AG04449 (cell line): ENCODE measurements around the gene CRHR2.

ENCODE experiments used
- CTCF ChIA-PET: fragments of 350-600 bp; formaldehyde crosslinking; extraction: SDS; loops from one replicate; lab custom pipeline; 2021; ENCODE audit warnings: antibody characterized with exemption; lab: Yijun Ruan, JAX
- POLR2A ChIA-PET: fragments of 400-600, 350-600 bp; formaldehyde crosslinking; extraction: SDS; loops from one replicate; lab custom pipeline; 2020; ENCODE audit warnings: antibody characterized with exemption, inconsistent platforms; lab: Yijun Ruan, JAX
- DNase-seq: peaks from one replicate; pipeline ENCODE4 v3.0.0-alpha.2; 2010; ENCODE audit warnings: low read depth, low spot score
- H3K4me3 ChIP-seq: 2 replicates; pipeline ENCODE4 v1.5.1; 2011; ENCODE audit warnings: low read depth, mild to moderate bottlenecking, control low read depth, low read length
- TF ChIP-seq, protein P1 (sequence below): IDR thresholded peaks from one replicate; pipeline ENCODE4 v1.5.1; 2011; ENCODE audit warnings: mild to moderate bottlenecking, moderate library complexity, low read length, control low read depth, inconsistent platforms; ENCODE audit not compliant: insufficient read depth; ENCODE audit errors: missing control alignments

The CRHR2 gene

DNA sequence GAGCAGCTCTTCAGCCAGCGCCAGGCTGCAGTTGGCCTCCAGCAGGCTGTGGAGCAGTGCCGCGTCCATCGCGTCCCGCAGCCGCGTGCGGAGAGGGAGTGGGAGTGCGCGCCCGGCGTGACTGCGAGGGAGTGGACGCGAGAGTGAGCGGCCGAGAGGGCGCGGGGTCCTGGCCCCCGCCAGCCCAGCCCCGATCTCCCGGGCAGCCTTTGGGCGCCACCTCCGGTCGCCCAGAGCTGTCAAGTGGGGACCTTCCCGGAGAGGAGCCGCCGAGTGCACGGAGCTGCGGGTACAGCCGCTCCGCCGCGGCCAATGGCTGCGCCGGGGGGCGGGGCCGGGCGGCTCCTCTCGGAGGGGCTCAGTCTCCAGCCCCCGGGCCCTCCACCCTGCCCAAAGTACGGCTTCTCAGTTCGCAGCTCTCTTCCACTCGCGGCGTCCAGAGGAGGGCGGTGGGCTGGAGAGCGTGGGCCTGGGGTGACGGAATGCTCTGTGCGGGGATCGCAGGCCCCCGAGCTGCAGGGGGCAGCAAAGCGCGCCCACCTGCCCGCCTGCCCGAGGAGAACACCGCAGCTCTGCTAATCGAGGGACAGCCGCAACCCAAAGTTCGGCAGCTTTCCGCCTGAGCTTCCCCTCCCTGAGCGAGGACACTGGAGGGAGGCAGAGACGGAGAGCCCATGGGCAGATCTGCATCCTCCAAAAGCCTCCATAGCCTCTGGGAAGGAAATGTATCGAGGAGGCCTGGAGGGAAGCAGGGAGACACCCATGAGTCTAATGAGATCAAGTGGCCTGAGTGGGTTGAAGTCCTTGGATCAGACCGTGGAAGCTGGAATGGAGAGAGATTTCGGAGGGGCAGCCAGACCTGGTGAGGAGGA is at the start of gene CRHR2:
CRHR2 (minus strand) TSS at position 245 of the 872 bp plus-strand sequence; CDS start at position 69, 176 bp downstream.
- ChIA-PET CTCF (interaction anchor here (0.7 kb wide), 1 partner anchor 58 kb away, joined by 3 read pairs; no protein-coding TSS in a partner anchor), POLR2A (no interaction called here)
- no peak within 1 kb of the TSS for H3K4me3 ChIP-seq
- TF ChIP-seq, protein P1, sequence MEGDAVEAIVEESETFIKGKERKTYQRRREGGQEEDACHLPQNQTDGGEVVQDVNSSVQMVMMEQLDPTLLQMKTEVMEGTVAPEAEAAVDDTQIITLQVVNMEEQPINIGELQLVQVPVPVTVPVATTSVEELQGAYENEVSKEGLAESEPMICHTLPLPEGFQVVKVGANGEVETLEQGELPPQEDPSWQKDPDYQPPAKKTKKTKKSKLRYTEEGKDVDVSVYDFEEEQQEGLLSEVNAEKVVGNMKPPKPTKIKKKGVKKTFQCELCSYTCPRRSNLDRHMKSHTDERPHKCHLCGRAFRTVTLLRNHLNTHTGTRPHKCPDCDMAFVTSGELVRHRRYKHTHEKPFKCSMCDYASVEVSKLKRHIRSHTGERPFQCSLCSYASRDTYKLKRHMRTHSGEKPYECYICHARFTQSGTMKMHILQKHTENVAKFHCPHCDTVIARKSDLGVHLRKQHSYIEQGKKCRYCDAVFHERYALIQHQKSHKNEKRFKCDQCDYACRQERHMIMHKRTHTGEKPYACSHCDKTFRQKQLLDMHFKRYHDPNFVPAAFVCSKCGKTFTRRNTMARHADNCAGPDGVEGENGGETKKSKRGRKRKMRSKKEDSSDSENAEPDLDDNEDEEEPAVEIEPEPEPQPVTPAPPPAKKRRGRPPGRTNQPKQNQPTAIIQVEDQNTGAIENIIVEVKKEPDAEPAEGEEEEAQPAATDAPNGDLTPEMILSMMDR: peak; percentile 10
- no peak for DNase-seq

DNA sequence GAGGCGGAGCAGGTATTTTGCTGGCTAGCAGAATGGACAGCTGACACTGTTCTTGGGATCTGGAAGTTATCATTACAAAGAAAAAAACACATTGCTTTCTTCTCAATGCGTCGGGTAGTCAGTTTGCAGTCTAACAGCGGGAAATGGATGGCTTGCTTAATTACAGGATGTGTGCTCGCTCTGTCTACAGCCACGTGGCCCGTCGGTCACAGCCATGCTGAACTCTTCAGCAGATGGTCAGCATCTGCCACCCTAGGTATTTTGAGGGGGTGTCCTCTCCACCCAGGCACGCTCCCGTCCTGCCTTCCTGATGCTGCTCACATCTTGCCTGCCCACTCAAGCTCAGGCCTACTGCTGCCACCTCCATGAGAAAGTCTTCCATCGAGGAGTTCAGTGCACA is 49.3 kb upstream of the CRHR2 start:
- DNase-seq: no peak
- POLR2A ChIA-PET: no interaction called here
- TF ChIP-seq, protein P1: no peak
- CTCF ChIA-PET: interaction anchor here (4.3 kb wide), 1 partner anchor 8 kb away, joined by 43 read pairs; no protein-coding TSS in a partner anchor
- H3K4me3 ChIP-seq: no peak overlapping the region

DNA sequence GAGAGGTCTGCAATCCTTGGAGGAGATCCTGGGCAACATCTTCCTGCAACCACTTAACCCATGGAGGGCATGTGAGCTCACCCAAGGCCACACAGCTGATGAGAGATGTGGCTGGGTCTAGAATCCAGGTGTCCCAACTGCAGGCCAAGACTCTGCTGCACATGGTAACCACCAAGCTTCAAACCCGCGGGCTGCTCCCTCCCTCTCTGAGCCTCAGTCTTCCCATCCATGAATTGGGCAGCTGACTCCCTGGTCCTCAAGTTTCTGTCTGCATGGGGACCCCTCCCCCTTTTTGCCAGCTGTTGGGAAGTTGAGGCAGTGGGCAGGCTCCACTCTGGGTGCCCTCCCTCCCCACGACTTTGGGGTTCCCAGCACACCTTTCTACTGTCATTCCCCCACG is 48.7 kb upstream of the CRHR2 start:
- DNase-seq: no peak
- ChIA-PET POLR2A (no interaction called here), CTCF (interaction anchor here (4.3 kb wide), 1 partner anchor 9 kb away, joined by 43 read pairs; no protein-coding TSS in a partner anchor)
- no peak overlapping the region for H3K4me3 ChIP-seq
- TF ChIP-seq, protein P1: no peak

DNA sequence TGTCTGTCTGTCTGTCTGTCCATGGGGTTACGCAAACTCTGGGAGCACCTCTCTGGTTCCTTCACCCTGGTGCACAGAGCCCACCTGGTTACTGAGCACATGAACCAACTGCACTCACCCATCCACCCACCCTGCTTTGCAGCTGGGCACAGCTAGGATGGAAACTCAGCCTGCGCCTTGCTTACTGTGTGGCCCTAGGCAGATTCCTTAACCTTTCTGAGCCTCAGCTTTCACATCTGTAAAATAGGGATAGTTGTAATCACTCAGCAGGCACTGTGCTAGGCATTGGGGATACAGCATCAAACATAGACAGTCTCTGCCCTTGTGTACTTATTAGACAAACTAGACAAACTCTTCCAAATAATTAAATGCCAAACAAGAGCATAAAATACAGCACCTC is 47.8 kb upstream of the CRHR2 start:
- H3K4me3 ChIP-seq: no peak overlapping the region
- DNase-seq: no peak
- ChIA-PET CTCF (interaction anchor here (1.1 to 4.3 kb wide), 2 partner anchors 10 to 12 kb away, joined by 4 to 43 read pairs; no protein-coding TSS in a partner anchor), POLR2A (no interaction called here)
- TF ChIP-seq, protein P1: no peak

DNA sequence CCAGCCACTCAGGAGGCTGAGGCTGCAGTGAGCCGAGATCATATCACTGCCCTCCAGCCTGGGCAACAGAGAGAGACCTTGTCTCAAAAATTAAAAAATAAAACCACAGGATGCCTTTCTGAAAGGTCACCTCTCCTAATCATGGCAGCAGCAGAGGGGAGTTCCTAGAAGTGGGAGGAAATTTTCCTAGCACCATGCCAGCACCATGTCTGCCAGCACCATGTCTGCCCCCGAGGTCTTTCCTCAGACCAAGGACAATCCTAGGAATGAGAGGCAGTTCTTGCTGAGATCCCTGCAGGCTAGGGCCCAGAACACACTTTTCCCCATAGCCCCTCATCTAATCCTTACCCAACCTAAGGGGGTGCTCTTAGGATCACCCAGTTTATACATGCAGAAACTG is 47.4 kb upstream of the CRHR2 start:
- no peak overlapping the region for H3K4me3 ChIP-seq
- no peak for DNase-seq
- ChIA-PET CTCF (interaction anchor here (1.1 to 4.3 kb wide), 2 partner anchors 10 to 13 kb away, joined by 4 to 43 read pairs; no protein-coding TSS in a partner anchor), POLR2A (no interaction called here)
- TF ChIP-seq, protein P1: no peak

DNA sequence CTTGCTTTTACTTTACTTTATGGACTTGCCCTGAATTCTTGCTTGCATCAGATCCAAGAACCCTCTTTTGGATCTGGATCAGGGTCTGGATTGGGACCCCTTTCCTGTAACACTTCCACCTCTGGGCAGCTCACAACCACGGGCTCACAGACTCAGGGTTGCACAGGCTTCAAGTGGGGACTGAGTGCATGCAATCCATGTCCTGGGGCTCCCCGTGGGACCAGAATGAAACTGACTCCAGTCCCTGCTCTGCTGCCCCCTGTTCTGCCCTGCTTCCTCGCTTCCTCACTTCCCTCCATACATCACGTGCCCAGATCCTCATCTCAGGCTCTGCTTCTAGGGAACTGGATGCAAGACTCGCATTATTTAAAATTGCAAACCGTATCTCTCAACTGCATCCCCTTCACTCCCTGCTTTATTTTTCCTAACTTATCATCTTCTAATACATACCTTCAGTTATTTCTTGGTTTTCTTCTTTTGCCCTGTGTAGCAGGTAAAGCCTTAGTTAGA is 46.4 kb upstream of the CRHR2 start:
- POLR2A ChIA-PET: no interaction called here

More for the DNA sequence above, 46.4 kb upstream of the CRHR2 start:
- H3K4me3 ChIP-seq: no peak overlapping the region
- TF ChIP-seq, protein P1: no peak
- no peak for DNase-seq
- CTCF ChIA-PET: interaction anchor here (4.3 kb wide), 1 partner anchor 11 kb away, joined by 43 read pairs; no protein-coding TSS in a partner anchor
